WTC11 (cell line): Measurements from ENCODE around the gene FBXW10B.

Experiments used
- ATF2 ChIP-seq: sonication (generic); formaldehyde crosslinking; IDR thresholded peaks from 2 replicates; pipeline ENCODE4 v1.8.1; 2022; ENCODE audit warnings: low read depth, missing genetic modification reagents, borderline replicate concordance
- ATF3 ChIP-seq: sonication (generic); formaldehyde crosslinking; conservative IDR thresholded peaks from 2 replicates; pipeline ENCODE4 v1.8.1; 2022; ENCODE audit warnings: mild to moderate bottlenecking, missing genetic modification reagents
- ATF6 ChIP-seq: sonication (generic); formaldehyde crosslinking; IDR thresholded peaks from 2 replicates; pipeline ENCODE4 v1.8.1; 2023; ENCODE audit warnings: mild to moderate bottlenecking, missing genetic modification reagents
- CTCF ChIP-seq: fragments of 200-600 bp; IDR thresholded peaks from 2 replicates; pipeline ENCODE4 v1.8.0; 2022; ENCODE audit warnings: antibody characterized with exemption
- ESRRA ChIP-seq: sonication (generic); formaldehyde crosslinking; IDR thresholded peaks from 2 replicates; pipeline ENCODE4 v1.8.1; 2022; ENCODE audit warnings: mild to moderate bottlenecking, missing genetic modification reagents, borderline replicate concordance
- FOXJ3 ChIP-seq: sonication (generic); formaldehyde crosslinking; IDR thresholded peaks from 2 replicates; pipeline ENCODE4 v1.9.0; 2021; ENCODE audit warnings: missing genetic modification reagents, mild to moderate bottlenecking, borderline replicate concordance
- GABPB1 ChIP-seq: sonication (generic); formaldehyde crosslinking; IDR thresholded peaks from 2 replicates; pipeline ENCODE4 v1.8.1; 2023; ENCODE audit warnings: mild to moderate bottlenecking, missing genetic modification reagents
- NFYB ChIP-seq: sonication (generic); formaldehyde crosslinking; conservative IDR thresholded peaks from 2 replicates; pipeline ENCODE4 v1.8.0; 2022; ENCODE audit warnings: low read depth, missing genetic modification reagents
- NR2C2 ChIP-seq: sonication (generic); formaldehyde crosslinking; IDR thresholded peaks from 2 replicates; pipeline ENCODE4 v1.8.0; 2022; ENCODE audit warnings: mild to moderate bottlenecking, missing genetic modification reagents
- TP53 ChIP-seq: sonication (generic); formaldehyde crosslinking; IDR thresholded peaks from 2 replicates; pipeline ENCODE4 v1.8.1; 2023; ENCODE audit warnings: mild to moderate bottlenecking, missing genetic modification reagents
- ZNF121 ChIP-seq: sonication (generic); formaldehyde crosslinking; IDR thresholded peaks from 2 replicates; pipeline ENCODE4 v1.8.0; 2023; ENCODE audit warnings: missing genetic modification reagents
- ZNF232 ChIP-seq: sonication (generic); formaldehyde crosslinking; IDR thresholded peaks from 2 replicates; pipeline ENCODE4 v1.8.0; 2022; ENCODE audit warnings: mild to moderate bottlenecking, missing genetic modification reagents
- ZNF416 ChIP-seq: fragments of 250-450 bp; sonication (Bioruptor Pico); IDR thresholded peaks from 2 replicates; pipeline ENCODE4 v1.9.0; 2021; ENCODE audit warnings: mild to moderate bottlenecking, inconsistent platforms

- TF ChIP-seq GABPB1, result no peak
- no peak for TF ChIP-seq ATF2 (CRISPR knock-in tag)
- TF ChIP-seq ZNF232, result no peak
- no peak for TF ChIP-seq ATF3 (CRISPR knock-in tag)
- TF ChIP-seq CTCF, result no peak
- TF ChIP-seq ATF6, result no peak
- TF ChIP-seq FOXJ3 (CRISPR knock-in tag), result no peak
- no peak for TF ChIP-seq ESRRA
- no peak for TF ChIP-seq NR2C2 (CRISPR knock-in tag)
- TF ChIP-seq TP53 (CRISPR knock-in tag), result no peak
- TF ChIP-seq ZNF416, result no peak
- no peak for TF ChIP-seq NFYB (CRISPR knock-in tag)
- TF ChIP-seq ZNF121 (CRISPR knock-in tag), result no peak
These were observed 38.4 kb upstream of the FBXW10B start for GRCh38 chr17:15657868-15658267.
